HepG2 (cell line): ENCODE data around the gene GBX1. TPM values are rescaled to one million over a fixed set of nuclear protein-coding genes. Genes with fewer than 3 reads are reported as not detected.

Experiments
- ATAC-seq: fragments of 200-7000 bp; cut with Tn5 transposase; 3 replicates; pipeline ENCODE4 v1.9.1; 2020; ENCODE audit warnings: mild to moderate bottlenecking, moderate library complexity
- BruUV-seq: library from RNA; stranded (reverse); fragments of 400-500 nt; replicated peaks from 2 replicates; lab custom pipeline; 2021; lab: Mats Ljungman, UMichigan
- CTCF ChIA-PET: fragments of 300-600 bp; formaldehyde crosslinking; extraction: SDS; loops from one replicate; lab custom pipeline; 2021; ENCODE audit warnings: low total read pairs, inconsistent platforms, low intra/inter-chr PET ratio; lab: Yijun Ruan, JAX
- POLR2A ChIA-PET: fragments of 350-600 bp; sonication (Branson Sonifier 250); formaldehyde crosslinking; loops from one replicate; lab custom pipeline; 2020; ENCODE audit warnings: antibody characterized with exemption, inconsistent platforms; lab: Yijun Ruan, JAX
- DNase-seq: peaks from one replicate; pipeline ENCODE4 v3.0.0-alpha.2; 2015; ENCODE audit warnings: low spot score
- FAIRE-seq: peaks from 3 replicates; lab custom pipeline; 2011; peaks lifted over from hg19 to GRCh38; lab: Jason Lieb, UNC
- H2AFZ ChIP-seq: one replicate; pipeline ENCODE4 v1.6.1; 2011; ENCODE audit warnings: low read length, inconsistent platforms
- H3K27ac ChIP-seq: fragments of 300-600 bp; 3 replicates; pipeline ENCODE4 v1.8.0; 2011; ENCODE audit warnings: mixed run types, mild to moderate bottlenecking, mixed read lengths, low read length, inconsistent platforms; ENCODE audit not compliant: insufficient read depth; ENCODE audit errors: extremely low read length
- H3K27me3 ChIP-seq, 2 experiments: fragments of 200-600 bp in 1 of 2; 2 replicates in 1 of 2; 3 replicates in 1 of 2; pipeline versions ENCODE4 v1.6.0 to v1.8.0; 2011; ENCODE audit warnings: low read length in 2 of 2, mild to moderate bottlenecking in 2 of 2, moderate library complexity in 2 of 2, inconsistent platforms in 1 of 2; ENCODE audit not compliant: insufficient read depth in 2 of 2, control insufficient read depth in 1 of 2
- H3K36me3 ChIP-seq, 2 experiments: fragments of 200-600 bp in 1 of 2; replicated peaks in 1 of 2; 2 replicates in 1 of 2; 3 replicates in 1 of 2; pipeline versions ENCODE4 v1.5.1 to v1.8.0; 2011; ENCODE audit warnings: low read length in 2 of 2, inconsistent platforms in 1 of 2; ENCODE audit not compliant: insufficient read depth in 2 of 2, control insufficient read depth in 1 of 2
- H3K4me1 ChIP-seq: 2 replicates; pipeline ENCODE4 v1.5.1; 2012; ENCODE audit warnings: low read length, inconsistent platforms; ENCODE audit not compliant: insufficient read depth
- H3K4me2 ChIP-seq: 2 replicates; pipeline ENCODE4 v1.6.0; 2011; ENCODE audit warnings: low read depth, low read length, inconsistent platforms
- H3K4me3 ChIP-seq, 3 experiments: fragments of 200-600 bp in 1 of 3; sonication (generic), shearing (Covaris generic) in 1 of 3; replicated peaks in 1 of 3; 2 replicates each; pipeline ENCODE4 v1.5.1; 2011 to 2016; ENCODE audit warnings: low read length in 3 of 3, inconsistent platforms in 2 of 3, low read depth in 2 of 3, mild to moderate bottlenecking in 2 of 3, control low read depth in 1 of 3, mixed read lengths in 1 of 3; ENCODE audit not compliant: insufficient read depth in 1 of 3
- H3K79me2 ChIP-seq: one replicate; pipeline ENCODE4 v1.6.1; 2011; ENCODE audit warnings: low read length, inconsistent platforms; ENCODE audit not compliant: insufficient read depth
- H3K9ac ChIP-seq: 2 replicates; pipeline ENCODE4 v1.6.0; 2011; ENCODE audit warnings: mild to moderate bottlenecking, low read depth, low read length, inconsistent platforms; ENCODE audit not compliant: insufficient read depth
- H3K9me3 ChIP-seq: 2 replicates; pipeline ENCODE4 v1.5.1; 2012; ENCODE audit warnings: mild to moderate bottlenecking, low read length
- H4K20me1 ChIP-seq: 2 replicates; pipeline ENCODE4 v1.6.0; 2011; ENCODE audit warnings: inconsistent platforms, mild to moderate bottlenecking, low read length, moderate library complexity; ENCODE audit not compliant: insufficient read depth
- ATF7-NPFF ChIP-seq: sonication (generic); formaldehyde crosslinking; IDR thresholded peaks from 2 replicates; pipeline ENCODE4 v1.8.1; 2023; ENCODE audit warnings: mild to moderate bottlenecking, low read depth, missing genetic modification reagents, moderate library complexity
- GATA4 ChIP-seq: sonication (generic); IDR thresholded peaks from 2 replicates; pipeline ENCODE4 v1.6.1; 2016; ENCODE audit warnings: antibody characterized with exemption, low read depth, borderline replicate concordance
- HNF4A ChIP-seq: sonication (generic); formaldehyde crosslinking; IDR thresholded peaks from 2 replicates; pipeline ENCODE4 v1.4.0; 2020; ENCODE audit warnings: missing genetic modification reagents
- SAFB2 ChIP-seq: sonication (generic); formaldehyde crosslinking; IDR thresholded peaks from 2 replicates; pipeline ENCODE4 v1.5.1; 2020; ENCODE audit warnings: missing genetic modification reagents, low read depth, mild to moderate bottlenecking, borderline replicate concordance
- SATB2 ChIP-seq: sonication (generic); formaldehyde crosslinking; IDR thresholded peaks from 2 replicates; pipeline ENCODE4 v1.5.0; 2020; ENCODE audit warnings: missing genetic modification reagents
- ZNF619 ChIP-seq: sonication (generic); formaldehyde crosslinking; IDR thresholded peaks from 2 replicates; pipeline ENCODE4 v1.4.0; 2020; ENCODE audit warnings: mild to moderate bottlenecking, missing genetic modification reagents
- WGBS: methylation state at CpG from one replicate; pipeline ENCODE4 v1.1.6; 2017; ENCODE audit warnings: low lambda C conversion rate; 5-methylcytosine and 5-hydroxymethylcytosine counted together
- in situ Hi-C: cut with HindIII; loops from 2 replicates; pipeline ENCODE4 v1.10.0; 2017; ENCODE audit warnings: low pct_unique_long_range_greater_than_20kb; ENCODE audit not compliant: extremely low pct_ligation_motif_present
- intact Hi-C: fragments of 100-400 bp; cut with micrococcal nuclease; formaldehyde crosslinking; loops from one replicate; pipeline ENCODE4 v1.10.0; 2022; ENCODE audit not compliant: unreplicated experiment
- polyA plus RNA-seq, 8 experiments: library from polyadenylated mRNA; depleted of rRNA in 3 of 8; stranded (reverse) in 7 of 8; unstranded in 1 of 8; fragments of >200 nt; fragmentation: Illumina TruSeq in 4 of 8; extraction: Trizol in 4 of 8; gene quantifications; 2 replicates each; pipeline versions ENCODE4 v1.2.1 to v1.2.3, GENCODE V29; 2011 to 2016; ENCODE audit warnings: low read depth in 4 of 8, missing spikeins in 1 of 8, mixed read lengths in 1 of 8; ENCODE audit not compliant: insufficient read depth in 1 of 8
- total RNA-seq, 5 experiments: library from RNA; depleted of rRNA; stranded (reverse); fragments of >200 nt; fragmentation: Illumina TruSeq; extraction: Trizol; gene quantifications; 2 replicates each; pipeline ENCODE4 v1.2.3, GENCODE V29; 2016; ENCODE audit warnings: low read depth in 1 of 5
- TF ChIP-seq, protein P1 (sequence below): sonication (generic); formaldehyde crosslinking; IDR thresholded peaks from 2 replicates; pipeline ENCODE4 v1.4.0; 2020; ENCODE audit warnings: missing genetic modification reagents
- TF ChIP-seq, protein P2 (sequence below): sonication (generic); formaldehyde crosslinking; IDR thresholded peaks from 2 replicates; pipeline ENCODE4 v1.5.0; 2020; ENCODE audit warnings: mild to moderate bottlenecking, missing genetic modification reagents, moderate library complexity
- TF ChIP-seq, protein P3 (sequence below), 2 experiments: sonication (generic) in 1 of 2; formaldehyde crosslinking in 1 of 2; IDR thresholded peaks; 2 replicates each; pipeline versions ENCODE4 v1.4.0 to v1.6.1; 2016 to 2020; ENCODE audit warnings: borderline replicate concordance in 1 of 2, low read depth in 1 of 2, mild to moderate bottlenecking in 1 of 2, missing genetic modification reagents in 1 of 2
- TF ChIP-seq, protein P4 (sequence below): sonication (generic); formaldehyde crosslinking; IDR thresholded peaks from 2 replicates; pipeline ENCODE4 v1.4.0; 2020; ENCODE audit warnings: missing genetic modification reagents

Gene GBX1
- total and polyA plus RNA-seq, 2 of the 13 experiments (the other 11 are each of a cell fraction or from before 2014, with no cell fraction given): not detected

DNA sequence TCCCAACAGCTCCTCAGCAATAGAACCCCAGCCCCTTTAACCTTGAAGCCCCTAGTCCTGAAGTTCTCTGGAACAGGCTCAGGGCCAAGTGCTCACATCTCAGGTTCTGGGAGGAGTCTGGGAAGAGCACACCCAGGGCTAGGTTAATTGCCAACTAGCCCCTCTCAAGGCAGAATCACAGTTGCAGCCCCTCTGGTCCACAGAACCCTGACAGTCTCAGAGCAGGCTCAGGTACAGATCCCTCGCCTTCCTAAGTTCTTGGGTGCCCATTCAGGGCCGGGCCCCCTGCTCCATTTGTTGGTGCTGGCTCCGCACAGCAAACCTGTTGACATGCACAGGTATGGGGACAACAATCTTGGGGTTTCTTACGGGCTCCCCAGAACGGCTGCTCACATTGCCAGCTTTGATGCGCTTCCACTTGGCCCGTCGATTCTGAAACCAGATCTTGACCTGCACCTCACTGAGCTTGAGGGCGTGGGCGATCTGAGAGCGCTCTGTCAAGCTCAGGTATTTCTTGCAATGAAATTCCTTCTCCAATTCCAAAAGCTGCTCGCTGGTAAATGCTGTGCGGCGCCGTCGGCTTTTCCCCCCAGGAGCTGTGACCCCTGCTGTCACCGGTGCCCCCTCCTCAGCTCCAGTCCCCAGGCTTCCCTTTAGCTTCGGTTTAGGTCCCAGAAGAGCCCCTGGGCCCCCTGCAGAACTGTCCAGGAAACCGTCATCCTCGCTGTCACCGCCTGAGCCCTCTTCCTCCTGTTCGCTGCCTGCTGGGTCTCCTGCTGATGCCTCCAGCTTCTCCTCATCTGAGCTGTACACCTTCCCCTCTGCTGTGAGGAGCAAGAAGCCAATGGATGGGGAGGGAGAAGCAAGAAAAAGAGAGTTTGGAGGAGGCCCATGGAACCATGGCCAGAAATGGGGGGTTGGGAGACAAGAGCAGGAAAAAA is 18.9 kb downstream of the GBX1 start:
- H3K4me2 ChIP-seq: no peak overlapping the region
- FAIRE-seq (no peak), ATAC-seq (peak; percentile 23), DNase-seq (no peak)
- no peaks in the 10 kb centered on the region for H4K20me1 ChIP-seq
- intact Hi-C loops: no loop called here
- POLR2A ChIA-PET: no interaction called here
- no TSS peak for BruUV-seq
- H3K9ac ChIP-seq: no peak overlapping the region
- H3K36me3 ChIP-seq: peaks cover 4 to 5% of the 10 kb centered on the region in 2 experiments; a peak in 3 of 5 replicates
- in situ Hi-C loops: no loop called here
- peaks cover 2 to 26% of the 10 kb centered on the region in 2 experiments; a peak in 3 of 5 replicates for H3K27me3 ChIP-seq
- CTCF ChIA-PET: no interaction called here
- no peaks in the 10 kb centered on the region for H3K9me3 ChIP-seq
- H3K4me1 ChIP-seq: no peaks in the 10 kb centered on the region
- H3K4me3 ChIP-seq: no peak overlapping the region
- H3K27ac ChIP-seq: no peak overlapping the region
- 62% methylated on average over 19 of the region's 22 CpGs for WGBS
- H3K79me2 ChIP-seq: no peaks in the 10 kb centered on the region
- H2AFZ ChIP-seq: no peak overlapping the region
- TF ChIP-seq ZNF619 (CRISPR knock-in tag) (no peak), SAFB2 (no peak), ATF7-NPFF (CRISPR knock-in tag) (no peak), HNF4A (CRISPR knock-in tag) (no peak), GATA4 (no peak), SATB2 (CRISPR knock-in tag) (no peak)
- TF ChIP-seq, protein P1, sequence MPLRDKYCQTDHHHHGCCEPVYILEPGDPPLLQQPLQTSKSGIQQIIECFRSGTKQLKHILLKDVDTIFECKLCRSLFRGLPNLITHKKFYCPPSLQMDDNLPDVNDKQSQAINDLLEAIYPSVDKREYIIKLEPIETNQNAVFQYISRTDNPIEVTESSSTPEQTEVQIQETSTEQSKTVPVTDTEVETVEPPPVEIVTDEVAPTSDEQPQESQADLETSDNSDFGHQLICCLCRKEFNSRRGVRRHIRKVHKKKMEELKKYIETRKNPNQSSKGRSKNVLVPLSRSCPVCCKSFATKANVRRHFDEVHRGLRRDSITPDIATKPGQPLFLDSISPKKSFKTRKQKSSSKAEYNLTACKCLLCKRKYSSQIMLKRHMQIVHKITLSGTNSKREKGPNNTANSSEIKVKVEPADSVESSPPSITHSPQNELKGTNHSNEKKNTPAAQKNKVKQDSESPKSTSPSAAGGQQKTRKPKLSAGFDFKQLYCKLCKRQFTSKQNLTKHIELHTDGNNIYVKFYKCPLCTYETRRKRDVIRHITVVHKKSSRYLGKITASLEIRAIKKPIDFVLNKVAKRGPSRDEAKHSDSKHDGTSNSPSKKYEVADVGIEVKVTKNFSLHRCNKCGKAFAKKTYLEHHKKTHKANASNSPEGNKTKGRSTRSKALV (CRISPR knock-in tag): no peak
- TF ChIP-seq, protein P2, sequence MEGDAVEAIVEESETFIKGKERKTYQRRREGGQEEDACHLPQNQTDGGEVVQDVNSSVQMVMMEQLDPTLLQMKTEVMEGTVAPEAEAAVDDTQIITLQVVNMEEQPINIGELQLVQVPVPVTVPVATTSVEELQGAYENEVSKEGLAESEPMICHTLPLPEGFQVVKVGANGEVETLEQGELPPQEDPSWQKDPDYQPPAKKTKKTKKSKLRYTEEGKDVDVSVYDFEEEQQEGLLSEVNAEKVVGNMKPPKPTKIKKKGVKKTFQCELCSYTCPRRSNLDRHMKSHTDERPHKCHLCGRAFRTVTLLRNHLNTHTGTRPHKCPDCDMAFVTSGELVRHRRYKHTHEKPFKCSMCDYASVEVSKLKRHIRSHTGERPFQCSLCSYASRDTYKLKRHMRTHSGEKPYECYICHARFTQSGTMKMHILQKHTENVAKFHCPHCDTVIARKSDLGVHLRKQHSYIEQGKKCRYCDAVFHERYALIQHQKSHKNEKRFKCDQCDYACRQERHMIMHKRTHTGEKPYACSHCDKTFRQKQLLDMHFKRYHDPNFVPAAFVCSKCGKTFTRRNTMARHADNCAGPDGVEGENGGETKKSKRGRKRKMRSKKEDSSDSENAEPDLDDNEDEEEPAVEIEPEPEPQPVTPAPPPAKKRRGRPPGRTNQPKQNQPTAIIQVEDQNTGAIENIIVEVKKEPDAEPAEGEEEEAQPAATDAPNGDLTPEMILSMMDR (CRISPR knock-in tag): no peak
- TF ChIP-seq, protein P3, sequence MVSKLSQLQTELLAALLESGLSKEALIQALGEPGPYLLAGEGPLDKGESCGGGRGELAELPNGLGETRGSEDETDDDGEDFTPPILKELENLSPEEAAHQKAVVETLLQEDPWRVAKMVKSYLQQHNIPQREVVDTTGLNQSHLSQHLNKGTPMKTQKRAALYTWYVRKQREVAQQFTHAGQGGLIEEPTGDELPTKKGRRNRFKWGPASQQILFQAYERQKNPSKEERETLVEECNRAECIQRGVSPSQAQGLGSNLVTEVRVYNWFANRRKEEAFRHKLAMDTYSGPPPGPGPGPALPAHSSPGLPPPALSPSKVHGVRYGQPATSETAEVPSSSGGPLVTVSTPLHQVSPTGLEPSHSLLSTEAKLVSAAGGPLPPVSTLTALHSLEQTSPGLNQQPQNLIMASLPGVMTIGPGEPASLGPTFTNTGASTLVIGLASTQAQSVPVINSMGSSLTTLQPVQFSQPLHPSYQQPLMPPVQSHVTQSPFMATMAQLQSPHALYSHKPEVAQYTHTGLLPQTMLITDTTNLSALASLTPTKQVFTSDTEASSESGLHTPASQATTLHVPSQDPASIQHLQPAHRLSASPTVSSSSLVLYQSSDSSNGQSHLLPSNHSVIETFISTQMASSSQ (IDR thresholded peaks at IDR 0.05; ENCODE audit: low read depth): no peak
- TF ChIP-seq, protein P3 (CRISPR knock-in tag; IDR thresholded peaks at IDR 0.05; ENCODE audit: borderline replicate concordance): no peak
- TF ChIP-seq, protein P4, sequence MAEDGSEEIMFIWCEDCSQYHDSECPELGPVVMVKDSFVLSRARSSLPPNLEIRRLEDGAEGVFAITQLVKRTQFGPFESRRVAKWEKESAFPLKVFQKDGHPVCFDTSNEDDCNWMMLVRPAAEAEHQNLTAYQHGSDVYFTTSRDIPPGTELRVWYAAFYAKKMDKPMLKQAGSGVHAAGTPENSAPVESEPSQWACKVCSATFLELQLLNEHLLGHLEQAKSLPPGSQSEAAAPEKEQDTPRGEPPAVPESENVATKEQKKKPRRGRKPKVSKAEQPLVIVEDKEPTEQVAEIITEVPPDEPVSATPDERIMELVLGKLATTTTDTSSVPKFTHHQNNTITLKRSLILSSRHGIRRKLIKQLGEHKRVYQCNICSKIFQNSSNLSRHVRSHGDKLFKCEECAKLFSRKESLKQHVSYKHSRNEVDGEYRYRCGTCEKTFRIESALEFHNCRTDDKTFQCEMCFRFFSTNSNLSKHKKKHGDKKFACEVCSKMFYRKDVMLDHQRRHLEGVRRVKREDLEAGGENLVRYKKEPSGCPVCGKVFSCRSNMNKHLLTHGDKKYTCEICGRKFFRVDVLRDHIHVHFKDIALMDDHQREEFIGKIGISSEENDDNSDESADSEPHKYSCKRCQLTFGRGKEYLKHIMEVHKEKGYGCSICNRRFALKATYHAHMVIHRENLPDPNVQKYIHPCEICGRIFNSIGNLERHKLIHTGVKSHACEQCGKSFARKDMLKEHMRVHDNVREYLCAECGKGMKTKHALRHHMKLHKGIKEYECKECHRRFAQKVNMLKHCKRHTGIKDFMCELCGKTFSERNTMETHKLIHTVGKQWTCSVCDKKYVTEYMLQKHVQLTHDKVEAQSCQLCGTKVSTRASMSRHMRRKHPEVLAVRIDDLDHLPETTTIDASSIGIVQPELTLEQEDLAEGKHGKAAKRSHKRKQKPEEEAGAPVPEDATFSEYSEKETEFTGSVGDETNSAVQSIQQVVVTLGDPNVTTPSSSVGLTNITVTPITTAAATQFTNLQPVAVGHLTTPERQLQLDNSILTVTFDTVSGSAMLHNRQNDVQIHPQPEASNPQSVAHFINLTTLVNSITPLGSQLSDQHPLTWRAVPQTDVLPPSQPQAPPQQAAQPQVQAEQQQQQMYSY (CRISPR knock-in tag): no peak
